ENCODE data around the gene RND1. TPM values are rescaled to one million over a fixed set of nuclear protein-coding genes. Genes with fewer than 3 reads are reported as not detected.

Gene RND1
- total and polyA plus RNA-seq, 2 experiments from 2014 or later: 9.3 to 10.4 TPM

- no peak for TF ChIP-seq EZH2 (IDR thresholded peaks at IDR 0.05; ENCODE audit: low read depth, unreplicated experiment)
- TF ChIP-seq NANOG (IDR thresholded peaks at IDR 0.05; ENCODE audit: borderline replicate concordance): no peak
- TF ChIP-seq CREB1 (CRISPR knock-in tag; IDR thresholded peaks at IDR 0.05; ENCODE audit: low read depth): no peak
These were observed 17.3 kb upstream of the RND1 start (continued) for GRCh38 chr12:48882972-48883304.

DNA sequence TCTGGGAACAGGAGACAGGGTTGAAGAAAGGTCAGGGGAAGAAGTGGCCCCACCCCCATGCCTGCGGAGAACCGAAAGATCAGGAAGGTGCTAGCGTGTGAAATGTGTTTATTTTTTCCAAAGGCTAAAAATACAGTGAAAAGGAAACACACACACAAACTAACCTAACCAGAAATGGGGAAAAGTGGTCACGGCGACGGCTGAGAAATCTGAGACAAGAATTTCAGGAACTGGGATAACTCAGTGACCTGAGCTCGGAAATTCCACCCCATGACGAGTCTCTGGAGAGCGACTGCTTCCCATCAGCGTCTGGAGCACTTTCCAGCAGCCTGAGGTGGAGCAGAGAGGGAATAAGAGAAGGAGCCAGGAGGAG is 16.6 kb upstream of the RND1 start:
- H3K4me3 Mint-ChIP-seq: peak overlapping the region; percentile 56
- H3F3A ChIP-seq (replicated peaks; ENCODE audit: low read depth): peaks cover 10% of the 10 kb centered on the region; the same call in 1 of the 2 replicates
- H3K79me2 ChIP-seq (replicated peaks; ENCODE audit: insufficient read depth): no peaks in the 10 kb centered on the region
- no peaks in the 10 kb centered on the region for H3K36me3 ChIP-seq (ENCODE audit: insufficient read depth)
- H3K4me2 ChIP-seq: peak overlapping the region; percentile 67
- H4K20me1 ChIP-seq (replicated peaks; ENCODE audit: insufficient read depth): no peaks in the 10 kb centered on the region
- H3K9me3 Mint-ChIP-seq: no peaks in the 10 kb centered on the region
- H3K4me3 ChIP-seq: peak overlapping the region; percentile 44
- peak overlapping the region; percentile 9; the same call in 1 of the 2 replicates for H2AFZ ChIP-seq
- peak; percentile 59 for ATAC-seq
- H3K9me2 ChIP-seq (ENCODE audit: insufficient read depth): no peaks in the 10 kb centered on the region
- DNase-seq (ENCODE audit: low spot score): peak; percentile 68
- H3K4me1 ChIP-seq (ENCODE audit: insufficient read depth): peaks cover 29% of the 10 kb centered on the region
- TF ChIP-seq, protein P1, sequence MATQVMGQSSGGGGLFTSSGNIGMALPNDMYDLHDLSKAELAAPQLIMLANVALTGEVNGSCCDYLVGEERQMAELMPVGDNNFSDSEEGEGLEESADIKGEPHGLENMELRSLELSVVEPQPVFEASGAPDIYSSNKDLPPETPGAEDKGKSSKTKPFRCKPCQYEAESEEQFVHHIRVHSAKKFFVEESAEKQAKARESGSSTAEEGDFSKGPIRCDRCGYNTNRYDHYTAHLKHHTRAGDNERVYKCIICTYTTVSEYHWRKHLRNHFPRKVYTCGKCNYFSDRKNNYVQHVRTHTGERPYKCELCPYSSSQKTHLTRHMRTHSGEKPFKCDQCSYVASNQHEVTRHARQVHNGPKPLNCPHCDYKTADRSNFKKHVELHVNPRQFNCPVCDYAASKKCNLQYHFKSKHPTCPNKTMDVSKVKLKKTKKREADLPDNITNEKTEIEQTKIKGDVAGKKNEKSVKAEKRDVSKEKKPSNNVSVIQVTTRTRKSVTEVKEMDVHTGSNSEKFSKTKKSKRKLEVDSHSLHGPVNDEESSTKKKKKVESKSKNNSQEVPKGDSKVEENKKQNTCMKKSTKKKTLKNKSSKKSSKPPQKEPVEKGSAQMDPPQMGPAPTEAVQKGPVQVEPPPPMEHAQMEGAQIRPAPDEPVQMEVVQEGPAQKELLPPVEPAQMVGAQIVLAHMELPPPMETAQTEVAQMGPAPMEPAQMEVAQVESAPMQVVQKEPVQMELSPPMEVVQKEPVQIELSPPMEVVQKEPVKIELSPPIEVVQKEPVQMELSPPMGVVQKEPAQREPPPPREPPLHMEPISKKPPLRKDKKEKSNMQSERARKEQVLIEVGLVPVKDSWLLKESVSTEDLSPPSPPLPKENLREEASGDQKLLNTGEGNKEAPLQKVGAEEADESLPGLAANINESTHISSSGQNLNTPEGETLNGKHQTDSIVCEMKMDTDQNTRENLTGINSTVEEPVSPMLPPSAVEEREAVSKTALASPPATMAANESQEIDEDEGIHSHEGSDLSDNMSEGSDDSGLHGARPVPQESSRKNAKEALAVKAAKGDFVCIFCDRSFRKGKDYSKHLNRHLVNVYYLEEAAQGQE (IDR thresholded peaks at IDR 0.05; ENCODE audit: unreplicated experiment): no peak
- TF ChIP-seq JUNB (IDR thresholded peaks at IDR 0.05; ENCODE audit: unreplicated experiment): no peak
- TF ChIP-seq, protein P2, sequence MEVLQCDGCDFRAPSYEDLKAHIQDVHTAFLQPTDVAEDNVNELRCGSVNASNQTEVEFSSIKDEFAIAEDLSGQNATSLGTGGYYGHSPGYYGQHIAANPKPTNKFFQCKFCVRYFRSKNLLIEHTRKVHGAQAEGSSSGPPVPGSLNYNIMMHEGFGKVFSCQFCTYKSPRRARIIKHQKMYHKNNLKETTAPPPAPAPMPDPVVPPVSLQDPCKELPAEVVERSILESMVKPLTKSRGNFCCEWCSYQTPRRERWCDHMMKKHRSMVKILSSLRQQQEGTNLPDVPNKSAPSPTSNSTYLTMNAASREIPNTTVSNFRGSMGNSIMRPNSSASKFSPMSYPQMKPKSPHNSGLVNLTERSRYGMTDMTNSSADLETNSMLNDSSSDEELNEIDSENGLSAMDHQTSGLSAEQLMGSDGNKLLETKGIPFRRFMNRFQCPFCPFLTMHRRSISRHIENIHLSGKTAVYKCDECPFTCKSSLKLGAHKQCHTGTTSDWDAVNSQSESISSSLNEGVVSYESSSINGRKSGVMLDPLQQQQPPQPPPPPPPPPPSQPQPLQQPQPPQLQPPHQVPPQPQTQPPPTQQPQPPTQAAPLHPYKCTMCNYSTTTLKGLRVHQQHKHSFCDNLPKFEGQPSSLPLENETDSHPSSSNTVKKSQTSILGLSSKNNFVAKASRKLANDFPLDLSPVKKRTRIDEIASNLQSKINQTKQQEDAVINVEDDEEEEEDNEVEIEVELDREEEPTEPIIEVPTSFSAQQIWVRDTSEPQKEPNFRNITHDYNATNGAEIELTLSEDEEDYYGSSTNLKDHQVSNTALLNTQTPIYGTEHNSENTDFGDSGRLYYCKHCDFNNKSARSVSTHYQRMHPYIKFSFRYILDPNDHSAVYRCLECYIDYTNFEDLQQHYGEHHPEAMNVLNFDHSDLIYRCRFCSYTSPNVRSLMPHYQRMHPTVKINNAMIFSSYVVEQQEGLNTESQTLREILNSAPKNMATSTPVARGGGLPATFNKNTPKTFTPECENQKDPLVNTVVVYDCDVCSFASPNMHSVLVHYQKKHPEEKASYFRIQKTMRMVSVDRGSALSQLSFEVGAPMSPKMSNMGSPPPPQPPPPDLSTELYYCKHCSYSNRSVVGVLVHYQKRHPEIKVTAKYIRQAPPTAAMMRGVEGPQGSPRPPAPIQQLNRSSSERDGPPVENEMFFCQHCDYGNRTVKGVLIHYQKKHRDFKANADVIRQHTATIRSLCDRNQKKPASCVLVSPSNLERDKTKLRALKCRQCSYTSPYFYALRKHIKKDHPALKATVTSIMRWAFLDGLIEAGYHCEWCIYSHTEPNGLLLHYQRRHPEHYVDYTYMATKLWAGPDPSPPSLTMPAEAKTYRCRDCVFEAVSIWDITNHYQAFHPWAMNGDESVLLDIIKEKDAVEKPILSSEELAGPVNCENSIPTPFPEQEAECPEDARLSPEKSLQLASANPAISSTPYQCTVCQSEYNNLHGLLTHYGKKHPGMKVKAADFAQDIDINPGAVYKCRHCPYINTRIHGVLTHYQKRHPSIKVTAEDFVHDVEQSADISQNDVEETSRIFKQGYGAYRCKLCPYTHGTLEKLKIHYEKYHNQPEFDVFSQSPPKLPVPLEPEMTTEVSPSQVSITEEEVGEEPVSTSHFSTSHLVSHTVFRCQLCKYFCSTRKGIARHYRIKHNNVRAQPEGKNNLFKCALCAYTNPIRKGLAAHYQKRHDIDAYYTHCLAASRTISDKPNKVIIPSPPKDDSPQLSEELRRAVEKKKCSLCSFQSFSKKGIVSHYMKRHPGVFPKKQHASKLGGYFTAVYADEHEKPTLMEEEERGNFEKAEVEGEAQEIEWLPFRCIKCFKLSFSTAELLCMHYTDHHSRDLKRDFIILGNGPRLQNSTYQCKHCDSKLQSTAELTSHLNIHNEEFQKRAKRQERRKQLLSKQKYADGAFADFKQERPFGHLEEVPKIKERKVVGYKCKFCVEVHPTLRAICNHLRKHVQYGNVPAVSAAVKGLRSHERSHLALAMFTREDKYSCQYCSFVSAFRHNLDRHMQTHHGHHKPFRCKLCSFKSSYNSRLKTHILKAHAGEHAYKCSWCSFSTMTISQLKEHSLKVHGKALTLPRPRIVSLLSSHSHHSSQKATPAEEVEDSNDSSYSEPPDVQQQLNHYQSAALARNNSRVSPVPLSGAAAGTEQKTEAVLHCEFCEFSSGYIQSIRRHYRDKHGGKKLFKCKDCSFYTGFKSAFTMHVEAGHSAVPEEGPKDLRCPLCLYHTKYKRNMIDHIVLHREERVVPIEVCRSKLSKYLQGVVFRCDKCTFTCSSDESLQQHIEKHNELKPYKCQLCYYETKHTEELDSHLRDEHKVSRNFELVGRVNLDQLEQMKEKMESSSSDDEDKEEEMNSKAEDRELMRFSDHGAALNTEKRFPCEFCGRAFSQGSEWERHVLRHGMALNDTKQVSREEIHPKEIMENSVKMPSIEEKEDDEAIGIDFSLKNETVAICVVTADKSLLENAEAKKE (CRISPR knock-in tag; IDR thresholded peaks at IDR 0.05): no peak
- TF ChIP-seq ZNF331 (CRISPR knock-in tag; IDR thresholded peaks at IDR 0.05; ENCODE audit: low read depth): no peak
- no peak for TF ChIP-seq STAT1 (IDR thresholded peaks at IDR 0.05; ENCODE audit: unreplicated experiment)
- no peak for TF ChIP-seq POLR2AphosphoS5 (IDR thresholded peaks at IDR 0.05; ENCODE audit: low read depth)
- TF ChIP-seq EZH2 (IDR thresholded peaks at IDR 0.05; ENCODE audit: low read depth, unreplicated experiment): no peak
- no peak for TF ChIP-seq EZH2phosphoT487 (IDR thresholded peaks at IDR 0.05; ENCODE audit: unreplicated experiment)
- TF ChIP-seq NANOG (IDR thresholded peaks at IDR 0.05; ENCODE audit: borderline replicate concordance): no peak
- TF ChIP-seq ETS1 (IDR thresholded peaks at IDR 0.05): no peak
- no peak for TF ChIP-seq CREB1 (CRISPR knock-in tag; IDR thresholded peaks at IDR 0.05; ENCODE audit: low read depth)
- no peak for TF ChIP-seq ZNF114 (CRISPR knock-in tag; IDR thresholded peaks at IDR 0.05)
- no peak for TF ChIP-seq CTCF (conservative IDR thresholded peaks at IDR 0.05; ENCODE audit: low read depth in 2 of 2)
- H3K36me3 Mint-ChIP-seq (ENCODE audit: low read depth): no peaks in the 10 kb centered on the region
- no peak overlapping the region for H3K27ac Mint-ChIP-seq
- no peak overlapping the region for H3K27ac ChIP-seq (ENCODE audit: low read depth)
- peaks cover 18% of the 10 kb centered on the region for H3K27me3 Mint-ChIP-seq (ENCODE audit: insufficient read depth, low read depth, poor library complexity)
- peaks cover 32% of the 10 kb centered on the region for H3K4me1 Mint-ChIP-seq
- H3K27me3 ChIP-seq (ENCODE audit: insufficient read depth): no peaks in the 10 kb centered on the region
